IMR-90 (cell line): ENCODE measurements around the gene FKBP7. TPM values are rescaled to one million over a fixed set of nuclear protein-coding genes. Genes with fewer than 3 reads are reported as not detected.

Experiments used
- ATAC-seq: fragments of 200-7000 bp; cut with Tn5 transposase; 2 replicates; pipeline ENCODE4 v1.9.1; 2020; ENCODE audit warnings: low read depth, mild to moderate bottlenecking, moderate library complexity
- BruUV-seq: library from RNA; stranded (reverse); fragments of 400-500 nt; replicated peaks from 2 replicates; lab custom pipeline; 2021; lab: Mats Ljungman, UMichigan
- CTCF ChIA-PET: fragments of 300-600 bp; formaldehyde crosslinking; extraction: SDS; loops from one replicate; lab custom pipeline; 2021; ENCODE audit warnings: antibody characterized with exemption; lab: Yijun Ruan, JAX
- POLR2A ChIA-PET: fragments of 300-600 bp; sonication (Branson Sonifier 250); formaldehyde crosslinking; loops from one replicate; lab custom pipeline; 2022; ENCODE audit warnings: antibody characterized with exemption; ENCODE audit not compliant: unreplicated experiment; lab: Charles Lee
- DNase-seq: peaks from one replicate; pipeline ENCODE4 v3.0.0; 2013
- H2AFZ ChIP-seq: replicated peaks from 2 replicates; pipeline ENCODE3; 2013; ENCODE audit warnings: low read length, mild to moderate bottlenecking; ENCODE audit not compliant: poor library complexity
- H2AK5ac ChIP-seq: 2 replicates; pipeline ENCODE4 v1.6.1; 2013; ENCODE audit warnings: low read depth, low read length, inconsistent platforms
- H2AK9ac ChIP-seq: replicated peaks from 2 replicates; pipeline ENCODE3; 2013; ENCODE audit warnings: mild to moderate bottlenecking, low read depth, low read length, moderate library complexity; ENCODE audit not compliant: poor library complexity
- H2BK120ac ChIP-seq: 2 replicates; pipeline ENCODE4 v1.6.1; 2013; ENCODE audit warnings: low read depth, low read length, inconsistent platforms
- H2BK15ac ChIP-seq: 3 replicates; pipeline ENCODE4 v1.6.1; 2013; ENCODE audit warnings: low read depth, low read length, inconsistent platforms
- H2BK20ac ChIP-seq: 2 replicates; pipeline ENCODE4 v1.6.1; 2013; ENCODE audit warnings: low read depth, mild to moderate bottlenecking, inconsistent platforms, low read length, moderate library complexity
- H2BK5ac ChIP-seq: 2 replicates; pipeline ENCODE4 v1.6.1; 2013; ENCODE audit warnings: mild to moderate bottlenecking, low read depth, low read length, inconsistent platforms; ENCODE audit not compliant: poor library complexity, severe bottlenecking
- H3K14ac ChIP-seq: replicated peaks from 2 replicates; pipeline ENCODE4 v1.6.1; 2013; ENCODE audit warnings: low read depth, low read length, inconsistent platforms
- H3K18ac ChIP-seq: 2 replicates; pipeline ENCODE4 v1.6.1; 2013; ENCODE audit warnings: low read depth, low read length, control low read depth
- H3K23ac ChIP-seq: 2 replicates; pipeline ENCODE4 v1.6.1; 2013; ENCODE audit warnings: low read depth, low read length, inconsistent platforms
- H3K27ac ChIP-seq: 2 replicates; pipeline ENCODE4 v1.5.1; 2013; ENCODE audit warnings: mild to moderate bottlenecking, control low read depth, low read length; ENCODE audit not compliant: insufficient read depth
- H3K27me3 ChIP-seq: 2 replicates; pipeline ENCODE4 v1.6.1; 2013; ENCODE audit warnings: low read length; ENCODE audit not compliant: control insufficient read depth, insufficient read depth
- H3K36me3 ChIP-seq: 2 replicates; pipeline ENCODE4 v1.6.1; 2013; ENCODE audit warnings: low read length, mixed read lengths; ENCODE audit not compliant: control insufficient read depth, insufficient read depth
- H3K4ac ChIP-seq: 2 replicates; pipeline ENCODE4 v1.6.1; 2013; ENCODE audit warnings: low read depth, low read length, inconsistent platforms
- H3K4me1 ChIP-seq: 2 replicates; pipeline ENCODE4 v1.6.1; 2013; ENCODE audit warnings: low read length, mixed read lengths; ENCODE audit not compliant: control insufficient read depth, insufficient read depth
- H3K4me2 ChIP-seq: 2 replicates; pipeline ENCODE4 v1.6.1; 2013; ENCODE audit warnings: low read depth, mild to moderate bottlenecking, control low read depth, low read length, moderate library complexity
- H3K4me3 ChIP-seq: 2 replicates; pipeline ENCODE4 v1.5.1; 2013; ENCODE audit warnings: low read depth, mild to moderate bottlenecking, control low read depth, low read length, moderate library complexity; ENCODE audit not compliant: insufficient read depth
- H3K56ac ChIP-seq: 2 replicates; pipeline ENCODE4 v1.6.1; 2013; ENCODE audit warnings: low read length, inconsistent platforms; ENCODE audit not compliant: insufficient read depth; ENCODE audit errors: extremely low read depth
- H3K79me1 ChIP-seq, 2 experiments: 2 replicates each; pipeline ENCODE4 v1.6.1; 2013; ENCODE audit warnings: low read length in 2 of 2, inconsistent platforms in 1 of 2, low read depth in 1 of 2
- H3K9ac ChIP-seq: 2 replicates; pipeline ENCODE4 v1.6.1; 2013; ENCODE audit warnings: low read depth, low read length, control low read depth
- H3K9me1 ChIP-seq: 2 replicates; pipeline ENCODE4 v1.6.1; 2013; ENCODE audit warnings: low read length, inconsistent platforms; ENCODE audit not compliant: insufficient read depth
- H3K9me3 ChIP-seq: 2 replicates; pipeline ENCODE4 v1.6.1; 2013; ENCODE audit warnings: low read length; ENCODE audit not compliant: control insufficient read depth, insufficient read depth
- H4K20me1 ChIP-seq: 2 replicates; pipeline ENCODE4 v1.6.1; 2013; ENCODE audit warnings: low read length, inconsistent platforms; ENCODE audit not compliant: insufficient read depth
- H4K5ac ChIP-seq: 2 replicates; pipeline ENCODE4 v1.6.1; 2013; ENCODE audit warnings: mild to moderate bottlenecking, low read depth, low read length, control low read depth
- H4K8ac ChIP-seq, 2 experiments: 2 replicates each; pipeline ENCODE4 v1.6.1; 2013; ENCODE audit warnings: low read depth in 2 of 2, low read length in 2 of 2, control low read depth in 1 of 2, inconsistent platforms in 1 of 2
- H4K91ac ChIP-seq: 2 replicates; pipeline ENCODE4 v1.6.1; 2013; ENCODE audit warnings: low read depth, low read length, inconsistent platforms; ENCODE audit not compliant: insufficient read depth
- BHLHE40 ChIP-seq: fragments of 150-350 bp; IDR thresholded peaks from 2 replicates; pipeline ENCODE4 v1.6.1; 2016; ENCODE audit warnings: mild to moderate bottlenecking, low read depth, low read length
- CHD1 ChIP-seq: IDR thresholded peaks from 2 replicates; pipeline ENCODE4 v1.6.1; 2012; ENCODE audit warnings: low read depth, low read length, improper control_type of control experiment
- FOS ChIP-seq: fragments of 150-350 bp; IDR thresholded peaks from 2 replicates; pipeline ENCODE4 v1.6.1; 2016; ENCODE audit warnings: low read depth, low read length
- MAFK ChIP-seq: IDR thresholded peaks from 2 replicates; pipeline ENCODE4 v1.6.1; 2012; ENCODE audit warnings: low read depth, low read length, improper control_type of control experiment
- MAZ ChIP-seq: IDR thresholded peaks from 2 replicates; pipeline ENCODE4 v1.6.1; 2012; ENCODE audit warnings: low read depth, mild to moderate bottlenecking, low read length, improper control_type of control experiment, moderate library complexity, borderline replicate concordance
- MXI1 ChIP-seq: IDR thresholded peaks from 2 replicates; pipeline ENCODE4 v1.6.1; 2012; ENCODE audit warnings: low read depth, mild to moderate bottlenecking, low read length, moderate library complexity, borderline replicate concordance
- POLR2A ChIP-seq: IDR thresholded peaks from 2 replicates; pipeline ENCODE4 v1.6.1; 2012; ENCODE audit warnings: mild to moderate bottlenecking, low read depth, low read length
- RAD21 ChIP-seq: IDR thresholded peaks from 2 replicates; pipeline ENCODE4 v1.6.1; 2012; ENCODE audit warnings: low read length, improper control_type of control experiment
- RCOR1 ChIP-seq: IDR thresholded peaks from 2 replicates; pipeline ENCODE4 v1.6.1; 2012; ENCODE audit warnings: mild to moderate bottlenecking, low read length, improper control_type of control experiment; ENCODE audit not compliant: insufficient replicate concordance
- SMC3 ChIP-seq: fragments of 150-350 bp; IDR thresholded peaks from 2 replicates; pipeline ENCODE4 v1.6.1; 2016; ENCODE audit warnings: low read depth, mild to moderate bottlenecking, antibody characterized with exemption, low read length, moderate library complexity
- WGBS, 2 experiments: methylation state at CpG; one replicate each; pipeline versions ENCODE4 v1.1.5 to v1.1.7; 2013; ENCODE audit warnings: missing lambda C conversion rate in 2 of 2; ENCODE audit not compliant: insufficient read length in 1 of 2; ENCODE audit errors: extremely low coverage in 2 of 2; 5-methylcytosine and 5-hydroxymethylcytosine counted together
- dilution Hi-C: fragments of 300-500 bp; cut with HindIII; formaldehyde crosslinking; loops from one replicate; pipeline ENCODE4 v1.14.3; 2018; ENCODE audit warnings: low sequenced_read_pairs; ENCODE audit not compliant: unreplicated experiment
- in situ Hi-C: fragments of 300-500 bp; cut with MboI; formaldehyde crosslinking; loops from 3 replicates; pipeline ENCODE4 v1.14.3; 2019; ENCODE audit warnings: low sequenced_read_pairs, inconsistent platforms, mixed read lengths
- intact Hi-C: fragments of 100-400 bp; cut with micrococcal nuclease; formaldehyde crosslinking; loops from 2 replicates; pipeline ENCODE4 v1.10.0; 2022
- polyA plus RNA-seq, 3 experiments: library from polyadenylated mRNA; depleted of rRNA; stranded (reverse); fragments of >200 nt; gene quantifications; 2 replicates each; pipeline ENCODE4 v1.2.3, GENCODE V29; 2012; ENCODE audit warnings: low replicate concordance in 1 of 3
- total RNA-seq: library from RNA; depleted of rRNA; stranded (reverse); fragments of >200 nt; gene quantifications from 2 replicates; pipeline ENCODE4 v1.2.3, GENCODE V29; 2012
- TF ChIP-seq, protein P1 (sequence below): conservative IDR thresholded peaks from 2 replicates; pipeline ENCODE4 v1.5.1; 2012; ENCODE audit warnings: mild to moderate bottlenecking, low read depth, low read length, improper control_type of control experiment

The FKBP7 gene
- total and polyA plus RNA-seq, 2 of the 4 experiments (the other 2 are of a cell fraction): 32.6 to 51.0 TPM

DNA sequence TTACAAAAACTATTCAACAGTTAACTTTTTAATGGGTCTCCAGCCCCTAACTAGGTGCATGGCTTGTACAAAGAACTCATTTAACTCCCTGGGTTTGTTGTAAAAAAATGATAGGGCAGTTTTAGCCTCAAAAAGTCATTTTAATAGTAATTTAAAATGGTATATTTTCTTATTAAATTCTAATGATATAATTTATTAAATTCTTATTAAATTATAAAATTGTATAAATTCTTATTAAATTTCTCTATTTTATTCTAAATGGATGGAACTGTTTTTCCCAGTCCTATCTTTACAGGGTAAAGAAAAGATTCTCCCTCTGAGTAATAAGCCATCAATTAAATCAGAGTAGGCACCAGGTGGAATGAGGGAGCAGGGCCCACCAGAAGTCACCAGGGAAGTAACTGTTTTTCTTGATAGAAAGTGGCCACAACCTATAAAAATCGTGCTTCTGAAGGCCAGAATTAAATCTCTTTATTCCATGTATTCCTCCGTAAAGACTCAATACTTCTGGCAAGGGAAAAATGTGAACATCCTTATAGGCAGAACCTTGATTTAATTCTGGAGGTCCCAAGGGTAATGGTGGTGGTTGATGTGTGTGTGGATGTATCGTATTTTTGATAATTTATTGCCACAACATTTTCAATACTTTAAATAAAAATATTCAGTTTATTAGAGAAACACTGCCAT lies 814 bp downstream of the FKBP7 start:
- Histone ChIP-seq H2AK9ac (no peak overlapping the region), H2AFZ (no peak overlapping the region), H3K4me2 (peak overlapping the region; percentile 71), H3K4me3 (peak overlapping the region; percentile 83), H2BK20ac (no peak overlapping the region), H2BK120ac (no peak overlapping the region), H3K14ac (peak overlapping the region; percentile 17; the same call in 1 of the 2 replicates), H3K56ac (peak overlapping the region; percentile 72; the same call in 1 of the 2 replicates), H3K23ac (peak overlapping the region; percentile 31; the same call in 1 of the 2 replicates), H4K20me1 (peaks cover 16% of the 10 kb centered on the region; the same call in 1 of the 2 replicates), H3K79me1 (peaks cover 15 to 37% of the 10 kb centered on the region in 2 experiments), H3K18ac (no peak overlapping the region), H2BK5ac (peak overlapping the region; percentile 21), H3K4me1 (peaks cover 9% of the 10 kb centered on the region), H3K27ac (no peak overlapping the region; the same call in 1 of the 2 replicates), H3K9me1 (peaks cover 4% of the 10 kb centered on the region), H3K9me3 (no peaks in the 10 kb centered on the region), H2AK5ac (no peak overlapping the region), H3K4ac (no peak overlapping the region), H4K5ac (no peak overlapping the region), H4K8ac (peak overlapping the region; percentile 53 to 92; a peak in 3 of 4 replicates), H3K36me3 (no peaks in the 10 kb centered on the region), H4K91ac (no peak overlapping the region), H3K27me3 (no peaks in the 10 kb centered on the region), H3K9ac (peak overlapping the region; percentile 94), H2BK15ac (no peak overlapping the region)
- BruUV-seq: no TSS peak
- DNase-seq (no peak), ATAC-seq (no peak)
- intact Hi-C loops (loop anchor here (1.0 kb wide), 1 partner anchor 26 kb away; the partner anchor contains the start of genes PJVK and PRKRA), in situ Hi-C loops (no loop called here), dilution Hi-C loops (no loop called here)
- TF ChIP-seq MXI1: no peak
- no peak for TF ChIP-seq RCOR1
- no peak for TF ChIP-seq RAD21
- TF ChIP-seq POLR2A: no peak
- TF ChIP-seq, protein P1, sequence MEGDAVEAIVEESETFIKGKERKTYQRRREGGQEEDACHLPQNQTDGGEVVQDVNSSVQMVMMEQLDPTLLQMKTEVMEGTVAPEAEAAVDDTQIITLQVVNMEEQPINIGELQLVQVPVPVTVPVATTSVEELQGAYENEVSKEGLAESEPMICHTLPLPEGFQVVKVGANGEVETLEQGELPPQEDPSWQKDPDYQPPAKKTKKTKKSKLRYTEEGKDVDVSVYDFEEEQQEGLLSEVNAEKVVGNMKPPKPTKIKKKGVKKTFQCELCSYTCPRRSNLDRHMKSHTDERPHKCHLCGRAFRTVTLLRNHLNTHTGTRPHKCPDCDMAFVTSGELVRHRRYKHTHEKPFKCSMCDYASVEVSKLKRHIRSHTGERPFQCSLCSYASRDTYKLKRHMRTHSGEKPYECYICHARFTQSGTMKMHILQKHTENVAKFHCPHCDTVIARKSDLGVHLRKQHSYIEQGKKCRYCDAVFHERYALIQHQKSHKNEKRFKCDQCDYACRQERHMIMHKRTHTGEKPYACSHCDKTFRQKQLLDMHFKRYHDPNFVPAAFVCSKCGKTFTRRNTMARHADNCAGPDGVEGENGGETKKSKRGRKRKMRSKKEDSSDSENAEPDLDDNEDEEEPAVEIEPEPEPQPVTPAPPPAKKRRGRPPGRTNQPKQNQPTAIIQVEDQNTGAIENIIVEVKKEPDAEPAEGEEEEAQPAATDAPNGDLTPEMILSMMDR: no peak
- TF ChIP-seq MAZ: no peak
- TF ChIP-seq BHLHE40: no peak
- no peak for TF ChIP-seq SMC3
- TF ChIP-seq CHD1: no peak
- no peak for TF ChIP-seq MAFK
- no peak for TF ChIP-seq FOS
- ChIA-PET POLR2A (no interaction called here), CTCF (no interaction called here)
- no CpG with 5 or more reads among the region's 3 CpGs for WGBS, 2 experiments
